T-cell (primary cell): Measurements from ENCODE around the gene BMP8A. TPM values are rescaled to one million over a fixed set of nuclear protein-coding genes. Genes with fewer than 3 reads are reported as not detected.
"Not testable (repeated sequence)": the region's sequence is repeated elsewhere in the genome, so short reads cannot be mapped to it uniquely, and the experiment has no call there.

Experiments used
- ATAC-seq, 4 experiments: fragments of 200-7000 bp in 3 of 4; fragments of 150-1000 bp in 1 of 4; cut with Tn5 transposase; replicated peaks in 1 of 4; 1 replicate in 3 of 4; 2 replicates in 1 of 4; pipeline ENCODE4 v1.10.0; 2021; ENCODE audit warnings: moderate library complexity in 3 of 4, mild to moderate bottlenecking in 2 of 4, moderate number of reproducible peaks in 1 of 4
- CTCF ChIA-PET, 2 donors: fragments of 300-600 bp; sonication (Branson Sonifier 250); formaldehyde crosslinking; loops; one replicate each; lab custom pipeline; 2022; ENCODE audit warnings: antibody characterized with exemption in 2 of 2; lab: Charles Lee
- POLR2A ChIA-PET, 2 donors: fragments of 300-600 bp; sonication (Branson Sonifier 250); formaldehyde crosslinking; loops; one replicate each; lab custom pipeline; 2022; ENCODE audit warnings: antibody characterized with exemption in 2 of 2; lab: Charles Lee
- DNase-seq, 35 experiments: peaks; one replicate each; pipeline versions ENCODE4 v3.0.0 to v3.0.0-alpha.2; 2013 to 2023
- H3K27ac ChIP-seq: one replicate; pipeline ENCODE4 v1.5.1; 2013; ENCODE audit warnings: low read length
- H3K27me3 ChIP-seq, 2 experiments: replicated peaks in 1 of 2; 1 replicate in 1 of 2; 2 replicates in 1 of 2; pipeline versions ENCODE4 v1.6.1 to v1.7.0; 2013; ENCODE audit warnings: low read length in 1 of 2, mixed read lengths in 1 of 2; ENCODE audit not compliant: control insufficient read depth in 2 of 2, insufficient read depth in 2 of 2; ENCODE audit errors: extremely low read depth in 1 of 2
- H3K36me3 ChIP-seq, 2 donors: 1 replicate in 1 of 2; 2 replicates in 1 of 2; pipeline versions ENCODE4 v1.6.1 to v1.7.0; 2013; ENCODE audit warnings: low read length in 1 of 2; ENCODE audit not compliant: control insufficient read depth in 2 of 2, insufficient read depth in 1 of 2; ENCODE audit errors: extremely low read depth in 1 of 2
- H3K4me1 ChIP-seq, 2 experiments: 1 replicate in 1 of 2; 2 replicates in 1 of 2; pipeline versions ENCODE4 v1.6.1 to v1.7.0; 2013; ENCODE audit warnings: low read length in 2 of 2, mixed read lengths in 1 of 2; ENCODE audit not compliant: insufficient read depth in 2 of 2, control insufficient read depth in 1 of 2; ENCODE audit errors: extremely low read depth in 1 of 2
- H3K4me3 ChIP-seq, 2 donors: 1 replicate in 1 of 2; 2 replicates in 1 of 2; pipeline versions ENCODE4 v1.5.1 to v1.7.0; 2013; ENCODE audit warnings: mild to moderate bottlenecking in 2 of 2, low read length in 1 of 2, moderate library complexity in 1 of 2; ENCODE audit not compliant: control insufficient read depth in 1 of 2; ENCODE audit errors: extremely low read depth in 1 of 2
- H3K9me3 ChIP-seq: 2 replicates; pipeline ENCODE4 v1.7.0; 2013
- H3K27ac Mint-ChIP-seq, 2 donors: one replicate each; pipeline ENCODE4 v1.8.0; 2020 to 2021; ENCODE audit warnings: mild to moderate bottlenecking in 2 of 2, mixed read lengths in 2 of 2
- H3K27me3 Mint-ChIP-seq, 2 donors: one replicate each; pipeline ENCODE4 v1.8.0; 2021 to 2022; ENCODE audit warnings: mixed read lengths in 2 of 2
- H3K36me3 Mint-ChIP-seq: one replicate; pipeline ENCODE4 v1.8.0; 2021; ENCODE audit warnings: mixed read lengths
- H3K4me1 Mint-ChIP-seq, 3 donors: one replicate each; pipeline ENCODE4 v1.8.0; 2020 to 2022; ENCODE audit warnings: mixed read lengths in 3 of 3, mild to moderate bottlenecking in 1 of 3
- H3K4me3 Mint-ChIP-seq, 3 donors: one replicate each; pipeline ENCODE4 v1.8.0; 2020 to 2022; ENCODE audit warnings: mild to moderate bottlenecking in 3 of 3, mixed read lengths in 3 of 3, moderate library complexity in 3 of 3
- H3K9me3 Mint-ChIP-seq, 3 donors: one replicate each; pipeline ENCODE4 v1.8.0; 2020 to 2022; ENCODE audit warnings: mixed read lengths in 3 of 3
- WGBS: methylation state at CpG from one replicate; pipeline ENCODE4 v1.1.5; 2013; ENCODE audit warnings: missing lambda C conversion rate; ENCODE audit not compliant: insufficient coverage; 5-methylcytosine and 5-hydroxymethylcytosine counted together
- total RNA-seq, 35 experiments: library from RNA in 6 of 35; stranded (reverse) in 6 of 35; fragments of 120-200 nt in 1 of 35; gene quantifications; one replicate each; pipeline versions ENCODE4 v1.2.1 to v1.2.4 and lab custom pipeline; 2013 to 2026

The BMP8A gene
- total RNA-seq, 5 donors from 2014 or later (not counting 1 experiment from before 2014, with no cell fraction given): 0.38 TPM; not detected in 4

DNA sequence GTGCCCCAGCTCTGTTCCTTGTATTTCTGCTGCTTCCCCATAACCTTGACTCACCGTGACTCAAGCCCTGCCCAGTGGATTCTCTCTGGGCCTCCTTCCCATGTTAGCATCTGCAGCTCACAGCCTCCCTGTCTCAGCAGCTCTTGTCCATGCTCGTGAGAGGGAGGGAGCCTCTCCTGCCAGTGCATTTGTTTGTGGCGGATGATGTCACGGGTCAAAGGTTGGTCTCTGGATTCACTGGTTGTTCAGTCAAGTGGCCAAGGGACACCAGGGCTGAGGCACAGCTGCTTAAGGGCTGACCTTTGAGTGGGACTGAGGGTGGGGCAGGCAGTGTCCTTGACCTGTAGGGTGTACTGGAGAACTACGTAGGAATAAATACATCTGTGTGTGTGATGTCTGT, 27.9 kb downstream of the BMP8A start:
- H3K4me1 ChIP-seq, DNase-seq, H3K27ac ChIP-seq, H3K27me3 ChIP-seq, POLR2A ChIA-PET, H3K36me3 Mint-ChIP-seq, H3K36me3 ChIP-seq, H3K9me3 Mint-ChIP-seq, ATAC-seq, H3K4me3 Mint-ChIP-seq, H3K4me1 Mint-ChIP-seq, H3K27me3 Mint-ChIP-seq, H3K4me3 ChIP-seq, H3K27ac Mint-ChIP-seq, H3K9me3 ChIP-seq, CTCF ChIA-PET: not testable (repeated sequence)
- no CpG with 5 or more reads among the region's 5 CpGs for WGBS

GRCh38 chr1:39522221-39522620, 30.8 kb downstream of the BMP8A start:
- H3K27ac Mint-ChIP-seq, H3K9me3 Mint-ChIP-seq, H3K4me3 ChIP-seq, H3K36me3 Mint-ChIP-seq, ATAC-seq, H3K27me3 ChIP-seq, H3K27ac ChIP-seq, H3K9me3 ChIP-seq, H3K27me3 Mint-ChIP-seq, H3K36me3 ChIP-seq, H3K4me3 Mint-ChIP-seq, DNase-seq, POLR2A ChIA-PET: not testable (repeated sequence)
- H3K4me1 ChIP-seq: peaks cover 0 to 21% of the 10 kb centered on the region in 2 experiments
- WGBS: no CpG with 5 or more reads among the region's 10 CpGs
- peaks cover 2 to 14% (median 6%) of the 10 kb centered on the region in 3 donors for H3K4me1 Mint-ChIP-seq
- CTCF ChIA-PET: interaction anchor here in 1 of 2 donors (0.6 kb wide), 1 partner anchor 20 kb away, joined by 3 read pairs; no protein-coding TSS in a partner anchor

DNA sequence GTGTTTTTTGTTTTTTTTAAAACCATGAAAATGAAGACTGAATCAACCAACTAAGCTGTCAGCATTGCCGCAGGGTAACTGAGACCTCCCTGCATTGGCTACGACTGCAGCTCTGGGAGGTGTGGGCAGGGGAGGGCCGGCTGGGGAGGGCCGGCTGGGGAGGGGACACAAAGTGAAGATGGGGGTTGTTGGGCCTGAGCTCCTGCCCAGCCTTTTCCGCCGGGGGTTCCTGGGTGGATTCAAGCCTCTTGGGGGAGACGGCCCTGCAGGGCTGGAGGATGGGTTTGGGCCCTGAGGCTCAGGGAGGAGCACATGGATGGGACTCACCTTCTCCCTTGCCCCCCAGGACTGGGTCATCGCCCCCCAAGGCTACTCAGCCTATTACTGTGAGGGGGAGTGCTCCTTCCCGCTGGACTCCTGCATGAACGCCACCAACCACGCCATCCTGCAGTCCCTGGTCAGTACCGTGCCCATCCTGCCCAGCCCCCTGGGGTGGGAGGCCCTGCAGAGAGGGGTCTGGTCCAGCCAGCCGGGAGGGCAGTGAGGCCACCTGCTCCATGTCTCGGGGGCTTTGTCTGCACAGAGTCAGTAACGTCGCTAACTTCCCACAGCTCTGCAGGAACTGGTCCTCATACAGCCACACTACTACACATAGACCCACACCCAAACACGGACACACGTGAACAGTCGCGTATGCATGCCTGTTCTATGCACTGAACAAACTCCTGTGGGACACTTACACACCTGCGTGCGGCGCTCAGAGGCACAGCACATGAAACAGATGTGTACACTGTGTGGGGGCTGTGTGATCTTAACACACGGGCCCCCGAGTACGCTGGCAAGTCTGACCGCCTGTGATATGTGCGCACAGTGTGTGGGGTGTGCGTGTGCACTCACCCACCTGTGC, 31.5 kb downstream of the BMP8A start:
- peaks cover 7% of the 10 kb centered on the region for H3K36me3 Mint-ChIP-seq
- DNase-seq (no peak), ATAC-seq (no peak)
- no peak overlapping the region for H3K4me3 ChIP-seq
- no peak overlapping the region for H3K27ac ChIP-seq
- H3K4me1 ChIP-seq: peaks cover 0 to 21% of the 10 kb centered on the region in 2 experiments
- H3K27ac Mint-ChIP-seq: no peak overlapping the region
- peaks cover 7 to 12% of the 10 kb centered on the region in 2 donors for H3K36me3 ChIP-seq
- no peaks in the 10 kb centered on the region for H3K27me3 Mint-ChIP-seq
- H3K4me3 Mint-ChIP-seq: no peak overlapping the region
- H3K9me3 ChIP-seq: no peaks in the 10 kb centered on the region
- ChIA-PET POLR2A (no interaction called here), CTCF (interaction anchor here in 1 of 2 donors (0.6 kb wide), 1 partner anchor 21 kb away, joined by 3 read pairs; no protein-coding TSS in a partner anchor)
- WGBS: 95% methylated on average over 20 of the region's 29 CpGs
- no peaks in the 10 kb centered on the region for H3K9me3 Mint-ChIP-seq
- peaks cover 2 to 14% (median 6%) of the 10 kb centered on the region in 3 donors for H3K4me1 Mint-ChIP-seq
- no peaks in the 10 kb centered on the region for H3K27me3 ChIP-seq

- Histone ChIP-seq H3K4me1 (peaks cover 0 to 21% of the 10 kb centered on the region in 2 experiments), H3K9me3 (no peaks in the 10 kb centered on the region), H3K27ac (no peak overlapping the region), H3K27me3 (no peaks in the 10 kb centered on the region), H3K36me3 (peaks cover 9 to 21% of the 10 kb centered on the region in 2 donors), H3K4me3 (no peak overlapping the region)
- Mint-ChIP-seq H3K4me1 (peaks cover 2 to 14% (median 6%) of the 10 kb centered on the region in 3 donors), H3K27ac (no peak overlapping the region), H3K36me3 (peaks cover 11% of the 10 kb centered on the region), H3K9me3 (no peaks in the 10 kb centered on the region), H3K27me3 (no peaks in the 10 kb centered on the region), H3K4me3 (no peak overlapping the region)
- ATAC-seq: no peak
- ChIA-PET POLR2A (no interaction called here), CTCF (interaction anchor here in 1 of 2 donors (0.5 kb wide), 1 partner anchor 180 kb away, joined by 3 read pairs; no protein-coding TSS in a partner anchor)
- DNase-seq: no peak
- WGBS: 81% methylated on average over 4 of the region's 6 CpGs
Measured at GRCh38 chr1:39524171-39524570, 32.7 kb downstream of the BMP8A start.

DNA sequence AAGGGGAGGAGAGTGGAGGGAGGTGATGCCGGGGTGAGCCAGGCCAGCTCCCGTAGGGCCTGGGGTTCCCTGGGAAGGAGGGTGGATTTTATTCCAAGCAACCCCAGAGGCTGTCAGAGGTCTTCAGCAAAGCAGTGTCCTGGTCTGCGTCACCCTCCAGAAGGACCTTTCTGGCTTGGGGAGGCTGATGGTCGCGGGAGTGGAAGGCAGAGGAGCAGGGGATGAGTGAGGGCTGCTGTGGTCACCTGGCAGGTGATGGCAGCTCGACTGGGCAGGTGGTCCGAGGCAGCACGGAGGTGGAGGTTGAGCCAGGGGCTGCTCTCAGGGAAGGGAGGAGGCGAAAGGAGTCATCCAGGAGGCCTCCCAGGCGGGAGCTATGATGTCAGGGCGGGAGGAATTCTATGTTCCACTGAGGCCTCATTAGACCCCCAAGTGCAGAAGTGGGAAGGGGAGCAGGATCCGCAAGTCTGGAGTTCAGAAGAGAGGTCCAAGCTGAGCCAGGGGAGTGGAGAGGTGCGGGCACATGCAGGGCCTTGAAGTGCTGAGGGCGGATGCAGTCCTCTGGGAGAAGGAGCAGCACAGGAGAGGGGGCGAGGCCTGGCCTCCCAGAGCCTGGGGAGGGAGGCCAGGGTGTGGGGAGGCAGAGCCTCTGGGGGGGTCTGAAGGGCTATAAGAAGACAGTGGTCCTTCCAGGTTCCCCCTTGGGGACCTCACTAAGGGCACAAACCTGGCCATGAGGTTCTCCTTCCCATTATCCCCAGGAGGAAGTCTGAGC, 33.3 kb downstream of the BMP8A start:
- 97% methylated on average over 12 of the region's 15 CpGs for WGBS
- H3K4me1 ChIP-seq: peaks cover 0 to 21% of the 10 kb centered on the region in 2 experiments
- H3K27ac Mint-ChIP-seq: no peak overlapping the region
- peaks cover 9 to 24% of the 10 kb centered on the region in 2 donors for H3K36me3 ChIP-seq
- no peak overlapping the region for H3K4me3 ChIP-seq
- H3K27me3 Mint-ChIP-seq: no peaks in the 10 kb centered on the region
- no peak overlapping the region for H3K4me3 Mint-ChIP-seq
- DNase-seq: no peak
- ChIA-PET POLR2A (no interaction called here), CTCF (interaction anchor here in 1 of 2 donors (0.5 kb wide), 1 partner anchor 181 kb away, joined by 3 read pairs; no protein-coding TSS in a partner anchor)
- H3K9me3 ChIP-seq: no peaks in the 10 kb centered on the region
- H3K4me1 Mint-ChIP-seq: peaks cover 2 to 14% (median 6%) of the 10 kb centered on the region in 3 donors
- no peaks in the 10 kb centered on the region for H3K9me3 Mint-ChIP-seq
- ATAC-seq: no peak
- H3K27me3 ChIP-seq: no peaks in the 10 kb centered on the region
- H3K27ac ChIP-seq: no peak overlapping the region
- H3K36me3 Mint-ChIP-seq: peaks cover 15% of the 10 kb centered on the region
